ENCODE results near the gene GNAO1.

GRCh38 chr16:56273615-56274014 lies 82.3 kb downstream of the GNAO1 start:
- TF ChIP-seq CTCF (conservative IDR thresholded peaks at IDR 0.05 in 1 of 2, IDR thresholded peaks at IDR 0.05 in 1 of 2; ENCODE audit: extremely low read depth in 1 of 2, insufficient read depth in 1 of 2, low read depth in 1 of 2, low read length in 2 of 2) = no peak
- no peak for TF ChIP-seq EZH2 (IDR thresholded peaks at IDR 0.05; ENCODE audit: borderline replicate concordance, low read length)
